ENCODE measurements around the gene MASP1. TPM values are rescaled to one million over a fixed set of nuclear protein-coding genes. Genes with fewer than 3 reads are reported as not detected.

Gene MASP1
- total and polyA plus RNA-seq, 4 donors, result 0.31 to 8.3 (median 0.59) TPM

GRCh38 chr3:187319699-187320302 is 28.3 kb upstream of the MASP1 start:
- no peak overlapping the region for H3K27ac ChIP-seq (ENCODE audit: low read depth in 1 of 2, low read length in 1 of 2)
- no peaks in the 10 kb centered on the region for H3K9me3 ChIP-seq (ENCODE audit: control insufficient read depth in 4 of 4, insufficient read depth in 3 of 4, low read length in 3 of 4)
- peaks cover 0 to 7% (median 2%) of the 10 kb centered on the region in 3 donors for H3K27me3 ChIP-seq (ENCODE audit: control insufficient read depth in 3 of 3, insufficient read depth in 3 of 3, low read length in 2 of 3)
- WGBS, 2 donors, result 30 to 32% methylated on average over 7 of the region's 7 CpGs
- H3K36me3 ChIP-seq (ENCODE audit: control insufficient read depth in 4 of 4, insufficient read depth in 4 of 4, low read length in 4 of 4), result no peaks in the 10 kb centered on the region
- DNase-seq (peak; percentile 19 to 32 (median 23)), ATAC-seq (ENCODE audit: insufficient read depth, low FRiP score) (peak; percentile 85)
- H3K4me3 ChIP-seq, result no peak overlapping the region
- TF ChIP-seq, protein P1, sequence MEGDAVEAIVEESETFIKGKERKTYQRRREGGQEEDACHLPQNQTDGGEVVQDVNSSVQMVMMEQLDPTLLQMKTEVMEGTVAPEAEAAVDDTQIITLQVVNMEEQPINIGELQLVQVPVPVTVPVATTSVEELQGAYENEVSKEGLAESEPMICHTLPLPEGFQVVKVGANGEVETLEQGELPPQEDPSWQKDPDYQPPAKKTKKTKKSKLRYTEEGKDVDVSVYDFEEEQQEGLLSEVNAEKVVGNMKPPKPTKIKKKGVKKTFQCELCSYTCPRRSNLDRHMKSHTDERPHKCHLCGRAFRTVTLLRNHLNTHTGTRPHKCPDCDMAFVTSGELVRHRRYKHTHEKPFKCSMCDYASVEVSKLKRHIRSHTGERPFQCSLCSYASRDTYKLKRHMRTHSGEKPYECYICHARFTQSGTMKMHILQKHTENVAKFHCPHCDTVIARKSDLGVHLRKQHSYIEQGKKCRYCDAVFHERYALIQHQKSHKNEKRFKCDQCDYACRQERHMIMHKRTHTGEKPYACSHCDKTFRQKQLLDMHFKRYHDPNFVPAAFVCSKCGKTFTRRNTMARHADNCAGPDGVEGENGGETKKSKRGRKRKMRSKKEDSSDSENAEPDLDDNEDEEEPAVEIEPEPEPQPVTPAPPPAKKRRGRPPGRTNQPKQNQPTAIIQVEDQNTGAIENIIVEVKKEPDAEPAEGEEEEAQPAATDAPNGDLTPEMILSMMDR (IDR thresholded peaks at IDR 0.05; ENCODE audit: control extremely low read depth, extremely low read depth), result peak; percentile 69
- peaks cover 0 to 3% (median 0%) of the 10 kb centered on the region in 5 donors for H3K4me1 ChIP-seq (ENCODE audit: control insufficient read depth in 5 of 5, insufficient read depth in 5 of 5, low read length in 5 of 5)
- H3K9ac ChIP-seq (ENCODE audit: insufficient read depth in 1 of 2, low read length in 2 of 2), result no peak overlapping the region

GRCh38 chr3:187318819-187319616 is 27.5 kb upstream of the MASP1 start:
- Histone ChIP-seq H3K9ac (ENCODE audit: insufficient read depth in 1 of 2, low read length in 2 of 2) (no peak overlapping the region), H3K9me3 (ENCODE audit: control insufficient read depth in 4 of 4, insufficient read depth in 3 of 4, low read length in 3 of 4) (no peaks in the 10 kb centered on the region), H3K27me3 (ENCODE audit: control insufficient read depth in 3 of 3, insufficient read depth in 3 of 3, low read length in 2 of 3) (peaks cover 0 to 10% (median 2%) of the 10 kb centered on the region in 3 donors), H3K27ac (ENCODE audit: low read depth in 1 of 2, low read length in 1 of 2) (no peak overlapping the region), H3K4me1 (ENCODE audit: control insufficient read depth in 5 of 5, insufficient read depth in 5 of 5, low read length in 5 of 5) (peaks cover 0 to 3% (median 0%) of the 10 kb centered on the region in 5 donors), H3K36me3 (ENCODE audit: control insufficient read depth in 4 of 4, insufficient read depth in 4 of 4, low read length in 4 of 4) (no peaks in the 10 kb centered on the region), H3K4me3 (no peak overlapping the region)
- ATAC-seq (ENCODE audit: insufficient read depth, low FRiP score), result no peak
- TF ChIP-seq, protein P1 (IDR thresholded peaks at IDR 0.05; ENCODE audit: control extremely low read depth, extremely low read depth), result peak; percentile 87
- 11 to 14% methylated on average over 13 of the region's 13 CpGs for WGBS, 2 donors
- peak; percentile 35 to 69 (median 64) for DNase-seq

DNA sequence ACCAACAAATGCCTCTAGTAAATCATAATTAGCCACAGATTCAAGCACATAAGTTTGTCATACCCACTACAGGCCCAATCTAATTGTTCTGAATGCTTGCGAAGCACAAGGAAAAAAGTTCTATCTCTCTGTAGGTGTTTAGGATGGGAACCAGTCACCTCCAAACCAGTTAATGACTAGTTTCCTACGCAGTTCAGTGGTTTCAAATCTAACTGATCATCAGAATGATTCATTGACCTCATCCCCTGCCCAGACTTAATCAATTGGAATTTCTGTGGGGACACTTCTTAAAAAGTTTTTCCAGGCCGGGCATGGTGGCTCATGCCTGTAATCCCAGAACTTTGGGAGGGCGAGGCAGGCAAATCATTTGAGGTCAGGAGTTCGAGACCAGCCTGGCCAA is 24.3 kb upstream of the MASP1 start:
- peaks cover 0 to 9% (median 2%) of the 10 kb centered on the region in 3 donors for H3K27me3 ChIP-seq (ENCODE audit: control insufficient read depth in 3 of 3, insufficient read depth in 3 of 3, low read length in 2 of 3)
- peaks cover 0 to 3% (median 0%) of the 10 kb centered on the region in 5 donors for H3K4me1 ChIP-seq (ENCODE audit: control insufficient read depth in 5 of 5, insufficient read depth in 5 of 5, low read length in 5 of 5)
- H3K27ac ChIP-seq (ENCODE audit: low read depth in 1 of 2, low read length in 1 of 2), result no peak overlapping the region
- WGBS, 2 donors, result 81 to 90% methylated on average over 5 of the region's 5 CpGs
- no peak for DNase-seq
- TF ChIP-seq, protein P1 (IDR thresholded peaks at IDR 0.05; ENCODE audit: control extremely low read depth, extremely low read depth), result no peak
- no peak for ATAC-seq (ENCODE audit: insufficient read depth, low FRiP score)
- no peaks in the 10 kb centered on the region for H3K9me3 ChIP-seq (ENCODE audit: control insufficient read depth in 4 of 4, insufficient read depth in 3 of 4, low read length in 3 of 4)
- no peaks in the 10 kb centered on the region for H3K36me3 ChIP-seq (ENCODE audit: control insufficient read depth in 4 of 4, insufficient read depth in 4 of 4, low read length in 4 of 4)
- no peak overlapping the region for H3K9ac ChIP-seq (ENCODE audit: insufficient read depth in 1 of 2, low read length in 2 of 2)
- H3K4me3 ChIP-seq, result no peak overlapping the region

Measured in lung (tissue), 12 donors.